Measurements from ENCODE around the gene TMEM176A. TPM values are rescaled to one million over a fixed set of nuclear protein-coding genes. Genes with fewer than 3 reads are reported as not detected.

TMEM176A gene
- total and polyA plus RNA-seq, 2 of the 8 experiments (the other 6 are each of a cell fraction or from before 2014, with no cell fraction given): 1.3 to 1.5 TPM

DNA sequence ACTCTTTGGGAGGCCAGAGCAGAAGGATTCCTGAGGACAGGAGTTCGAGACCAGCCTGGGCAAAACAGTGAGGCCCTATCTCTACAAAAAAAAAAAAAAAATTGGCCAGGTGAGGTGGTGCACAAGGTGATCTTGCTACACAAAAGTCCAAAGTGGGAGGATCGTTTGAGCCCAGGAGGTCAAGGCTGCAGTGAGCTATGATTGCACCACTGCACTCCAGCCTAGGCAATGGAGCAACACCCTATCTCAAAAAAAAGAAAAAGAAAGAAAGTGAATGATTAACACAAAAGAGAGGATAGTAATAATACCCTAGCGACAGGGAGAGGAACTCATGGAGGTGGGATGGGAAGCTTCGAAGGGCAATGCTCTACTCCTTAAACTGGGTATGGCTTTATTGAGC, 30.8 kb upstream of the TMEM176A start:
- Histone ChIP-seq H3K79me2 (ENCODE audit: control insufficient read depth in 1 of 2, insufficient read depth in 2 of 2, low read length in 2 of 2) (no peaks in the 10 kb centered on the region), H3K79me1 (ENCODE audit: low read depth, low read length) (no peaks in the 10 kb centered on the region), H3K27ac (ENCODE audit: low read depth, low read length) (no peak overlapping the region), H2BK120ac (replicated peaks; ENCODE audit: low read depth, low read length) (no peak overlapping the region), H3K23me2 (ENCODE audit: low read depth, low read length) (no peaks in the 10 kb centered on the region), H4K20me1 (replicated peaks in 1 of 2; ENCODE audit: control insufficient read depth in 1 of 2, insufficient read depth in 2 of 2, low read length in 2 of 2) (no peaks in the 10 kb centered on the region), H3K9me3 (ENCODE audit: insufficient read depth in 2 of 2, low read depth in 1 of 2, low read length in 1 of 2) (no peaks in the 10 kb centered on the region), H2BK5ac (ENCODE audit: low read depth, low read length) (no peak overlapping the region), H3K4me2 (ENCODE audit: insufficient read depth in 1 of 2, low read depth in 2 of 2, low read length in 2 of 2) (no peak overlapping the region), H3K14ac (ENCODE audit: insufficient read length) (no peak overlapping the region), H2AFZ (ENCODE audit: low read length) (no peak overlapping the region), H2BK12ac (ENCODE audit: low read depth, low read length) (no peak overlapping the region), H4K5ac (ENCODE audit: insufficient read length, low read depth, low read length) (no peak overlapping the region), H2BK20ac (ENCODE audit: low read length) (no peak overlapping the region), H2BK15ac (ENCODE audit: low read length) (no peak overlapping the region), H3K4me3 (ENCODE audit: extremely low read depth in 1 of 4, insufficient read depth in 2 of 4, low read depth in 3 of 4, low read length in 4 of 4) (no peak overlapping the region), H3K4me1 (replicated peaks in 1 of 4; ENCODE audit: control insufficient read depth in 3 of 4, insufficient read depth in 4 of 4, low read length in 3 of 4) (no peaks in the 10 kb centered on the region; a peak in 1 of 7 replicates), H2AK5ac (ENCODE audit: low read depth, low read length) (no peak overlapping the region), H4K8ac (ENCODE audit: extremely low read depth, insufficient read depth, low read length) (no peak overlapping the region), H3K9ac (replicated peaks in 1 of 4; ENCODE audit: extremely low read depth in 1 of 4, low read depth in 3 of 4, low read length in 3 of 4) (no peak overlapping the region), H3K56ac (replicated peaks; ENCODE audit: insufficient read length, low read depth, low read length) (no peak overlapping the region), H3K18ac (ENCODE audit: extremely low read depth, low read length) (no peak overlapping the region), H4K91ac (replicated peaks; ENCODE audit: insufficient read length, low read length) (no peak overlapping the region), H3K36me3 (ENCODE audit: control insufficient read depth in 2 of 4, insufficient read depth in 4 of 4, low read length in 3 of 4) (no peaks in the 10 kb centered on the region), H3K23ac (ENCODE audit: insufficient read length) (no peak overlapping the region), H3K4ac (replicated peaks; ENCODE audit: insufficient read length, low read depth, low read length) (no peak overlapping the region), H3K27me3 (replicated peaks in 1 of 4; ENCODE audit: control insufficient read depth in 3 of 4, extremely low read depth in 1 of 4, insufficient read depth in 3 of 4, low read length in 3 of 4) (no peaks in the 10 kb centered on the region)
- no peak for TF ChIP-seq YY1 (IDR thresholded peaks at IDR 0.05; ENCODE audit: low read depth, low read length)
- TF ChIP-seq TEAD4 (IDR thresholded peaks at IDR 0.05; ENCODE audit: low read depth, low read length): no peak
- TF ChIP-seq EP300 (IDR thresholded peaks at IDR 0.05; ENCODE audit: borderline replicate concordance in 1 of 2, low read depth in 2 of 2, low read length in 2 of 2): no peak
- TF ChIP-seq POU5F1 (IDR thresholded peaks at IDR 0.05; ENCODE audit: low read depth, low read length): no peak
- TF ChIP-seq CREB1 (IDR thresholded peaks at IDR 0.05): no peak
- TF ChIP-seq, protein P1, sequence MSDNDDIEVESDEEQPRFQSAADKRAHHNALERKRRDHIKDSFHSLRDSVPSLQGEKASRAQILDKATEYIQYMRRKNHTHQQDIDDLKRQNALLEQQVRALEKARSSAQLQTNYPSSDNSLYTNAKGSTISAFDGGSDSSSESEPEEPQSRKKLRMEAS (IDR thresholded peaks at IDR 0.05): no peak
- no peak for TF ChIP-seq SRF (IDR thresholded peaks at IDR 0.05; ENCODE audit: low read depth, low read length)
- TF ChIP-seq RFX5 (IDR thresholded peaks at IDR 0.05; ENCODE audit: borderline replicate concordance, low read depth, low read length): no peak
- no peak for TF ChIP-seq E2F6 (IDR thresholded peaks at IDR 0.05)
- TF ChIP-seq CBX8 (IDR thresholded peaks at IDR 0.05; ENCODE audit: borderline replicate concordance, low read depth, low read length): no peak
- no peak for TF ChIP-seq TAF1 (IDR thresholded peaks at IDR 0.05; ENCODE audit: low read depth, low read length)
- TF ChIP-seq SIX5 (IDR thresholded peaks at IDR 0.05; ENCODE audit: low read depth, low read length): no peak
- no peak for DNase-seq (ENCODE audit: low read depth in 1 of 2, low spot score in 2 of 2)
- CTCF ChIA-PET (ENCODE audit: partially characterized antibody): interaction anchor here (0.6 to 1.6 kb wide), 3 partner anchors 9 to 1262 kb away, joined by 3 to 7 read pairs (median 4); no protein-coding TSS in a partner anchor
- no peak for FAIRE-seq
- WGBS, 2 experiments (ENCODE audit: extremely low coverage in 1 of 2, insufficient coverage in 1 of 2, insufficient read length in 1 of 2, insufficient replicate concordance in 2 of 2, low coverage in 1 of 2, low lambda C conversion rate in 2 of 2, missing lambda C conversion rate in 1 of 2): 88% methylated on average over 4 of the region's 4 CpGs; no CpG with 5 or more reads in 1 of the 2 experiments
- POLR2A ChIA-PET (ENCODE audit: partially characterized antibody): no interaction called here
